K562 (cell line): Measurements from ENCODE around the gene ALDOC. TPM values are rescaled to one million over a fixed set of nuclear protein-coding genes. Genes with fewer than 3 reads are reported as not detected.

Experiments used
- CLOCK ChIP-seq: fragments of 250-450 bp; sonication (Bioruptor Pico); IDR thresholded peaks from 2 replicates; pipeline ENCODE4 v1.4.0; 2020; ENCODE audit warnings: mild to moderate bottlenecking, moderate library complexity, borderline replicate concordance
- EGR1 ChIP-seq: fragments of 450-650 bp; conservative IDR thresholded peaks from 2 replicates; pipeline ENCODE4 v1.6.1; 2017; ENCODE audit warnings: mild to moderate bottlenecking
- ELK1 ChIP-seq: sonication (generic); formaldehyde crosslinking; IDR thresholded peaks from 2 replicates; pipeline ENCODE4 v1.8.1; 2022; ENCODE audit warnings: missing genetic modification reagents
- IFI16 ChIP-seq: fragments of 250-450 bp; sonication (Bioruptor Pico); IDR thresholded peaks from 2 replicates; pipeline ENCODE4 v2.1.2; 2022; ENCODE audit warnings: mild to moderate bottlenecking, inconsistent platforms
- KHSRP ChIP-seq: fragments of 450-650 bp; IDR thresholded peaks from 2 replicates; pipeline ENCODE4 v1.6.1; 2017
- LEF1 ChIP-seq: fragments of 450-650 bp; IDR thresholded peaks from 2 replicates; pipeline ENCODE4 v1.6.1; 2016; ENCODE audit warnings: mild to moderate bottlenecking
- PURB ChIP-seq: sonication (generic); formaldehyde crosslinking; IDR thresholded peaks from 2 replicates; pipeline ENCODE4 v1.9.0; 2021; ENCODE audit warnings: low read depth, mild to moderate bottlenecking, missing genetic modification reagents
- REST ChIP-seq, 2 experiments: fragments of 450-650 bp; formaldehyde crosslinking in 1 of 2; IDR thresholded peaks; 2 replicates each; pipeline versions ENCODE4 v1.4.0 to v1.6.1; 2014 to 2020; ENCODE audit warnings: mild to moderate bottlenecking in 2 of 2, borderline replicate concordance in 1 of 2, low read depth in 1 of 2
- STAG1 ChIP-seq: sonication (generic); formaldehyde crosslinking; IDR thresholded peaks from 2 replicates; pipeline ENCODE4 v1.5.0; 2020; ENCODE audit warnings: missing genetic modification reagents, borderline replicate concordance
- TCFL5 ChIP-seq: fragments of 250-450 bp; sonication (Bioruptor Pico); conservative IDR thresholded peaks from 2 replicates; pipeline ENCODE4 v1.6.1; 2021; ENCODE audit warnings: mild to moderate bottlenecking, moderate library complexity, matching md5 sums
- THAP7 ChIP-seq: fragments of 250-450 bp; sonication (Bioruptor Pico); IDR thresholded peaks from 2 replicates; pipeline ENCODE4 v1.5.0; 2021
- ZNF24 ChIP-seq: fragments of 450-650 bp; IDR thresholded peaks from 2 replicates; pipeline ENCODE4 v1.6.1; 2016
- ZNF75A ChIP-seq: fragments of 450-650 bp; formaldehyde crosslinking; IDR thresholded peaks from 2 replicates; pipeline ENCODE4 v1.4.0; 2020; ENCODE audit warnings: mild to moderate bottlenecking
- polyA plus RNA-seq, 8 experiments: library from polyadenylated mRNA; depleted of rRNA in 4 of 8; stranded (reverse) in 5 of 8; unstranded in 3 of 8; fragments of >200 nt; fragmentation: Nextera tagmentation in 2 of 8; fragmentation: Illumina TruSeq in 1 of 8; extraction: Ambion mirVana in 2 of 8; extraction: Trizol in 1 of 8; gene quantifications; 2 replicates each; pipeline versions ENCODE4 v1.2.1 to v1.2.3, GENCODE V29; 2011 to 2014; ENCODE audit warnings: inconsistent platforms in 1 of 8, missing spikeins in 1 of 8
- total RNA-seq, 7 experiments: library from RNA; depleted of rRNA in 6 of 7; stranded (reverse); fragments of >200 nt in 6 of 7; fragmentation: Illumina TruSeq in 2 of 7; extraction: Trizol in 2 of 7; gene quantifications; 2 replicates each; pipeline versions ENCODE4 v1.2.1 to v1.2.3, GENCODE V29; 2011 to 2021; ENCODE audit warnings: low replicate concordance in 1 of 7

ALDOC gene
- total and polyA plus RNA-seq, 9 of the 15 experiments (the other 6 are each of a cell fraction or from before 2014, with no cell fraction given): 43.2 to 263 (median 99.2) TPM

- TF ChIP-seq ELK1 (CRISPR knock-in tag): no peak
- no peak for TF ChIP-seq REST (IDR thresholded peaks at IDR 0.05; ENCODE audit: borderline replicate concordance)
- no peak for TF ChIP-seq REST (CRISPR knock-in tag; IDR thresholded peaks at IDR 0.05; ENCODE audit: low read depth)
- TF ChIP-seq EGR1: no peak
- no peak for TF ChIP-seq STAG1 (CRISPR knock-in tag)
- TF ChIP-seq CLOCK (CRISPR knock-in tag): no peak
- TF ChIP-seq THAP7: no peak
- no peak for TF ChIP-seq PURB
- no peak for TF ChIP-seq KHSRP
- TF ChIP-seq ZNF75A (CRISPR knock-in tag): no peak
- TF ChIP-seq ZNF24: no peak
- no peak for TF ChIP-seq LEF1
- no peak for TF ChIP-seq IFI16 (CRISPR knock-in tag)
- no peak for TF ChIP-seq TCFL5 (CRISPR knock-in tag)
These were observed 39.6 kb upstream of the ALDOC start (continued) for GRCh38 chr17:28616281-28616680.
